Measurements from ENCODE around the gene CYP2J2.

- TF ChIP-seq POLR2A (IDR thresholded peaks at IDR 0.05), result no peak
- TF ChIP-seq CTCF (IDR thresholded peaks at IDR 0.05 in 4 of 5, conservative IDR thresholded peaks at IDR 0.05 in 1 of 5), result peak in 4 of 5 experiments; percentile 39 to 54 (median 44)
Observed at GRCh38 chr1:59879574-59879973, 47.0 kb downstream of the CYP2J2 start.
